Right ventricle myocardium superior (tissue), 1 donor: Measurements from ENCODE around the gene AARSD1. TPM values are rescaled to one million over a fixed set of nuclear protein-coding genes. Genes with fewer than 3 reads are reported as not detected.
"Not testable (repeated sequence)": the region's sequence is repeated elsewhere in the genome, so short reads cannot be mapped to it uniquely, and the experiment has no call there.

Source experiments
- ATAC-seq: fragments of 200-7000 bp; cut with Tn5 transposase; one replicate; pipeline ENCODE4 v1.9.1; 2020; ENCODE audit warnings: mild to moderate bottlenecking; ENCODE audit not compliant: poor library complexity
- DNase-seq: peaks from one replicate; pipeline ENCODE4 v3.0.0-alpha.2; 2020
- intact Hi-C: fragments of 100-400 bp; cut with DNase I; formaldehyde crosslinking; loops from one replicate; pipeline ENCODE4 v1.11.2; 2022
- total RNA-seq: library from RNA; stranded (reverse); fragmentation: NEBNext Ultra II Directional; extraction: Animal tissue kit (Norgen Biotek cat#: 25700); gene quantifications from one replicate; pipeline ENCODE4 v1.2.1, GENCODE V29; 2021
- donor health status: DM: no; HTN: yes; CAD: no; lungs with severe emphysema.

The AARSD1 gene
- total RNA-seq, 1 donor from 2014 or later: 30.6 TPM

DNA sequence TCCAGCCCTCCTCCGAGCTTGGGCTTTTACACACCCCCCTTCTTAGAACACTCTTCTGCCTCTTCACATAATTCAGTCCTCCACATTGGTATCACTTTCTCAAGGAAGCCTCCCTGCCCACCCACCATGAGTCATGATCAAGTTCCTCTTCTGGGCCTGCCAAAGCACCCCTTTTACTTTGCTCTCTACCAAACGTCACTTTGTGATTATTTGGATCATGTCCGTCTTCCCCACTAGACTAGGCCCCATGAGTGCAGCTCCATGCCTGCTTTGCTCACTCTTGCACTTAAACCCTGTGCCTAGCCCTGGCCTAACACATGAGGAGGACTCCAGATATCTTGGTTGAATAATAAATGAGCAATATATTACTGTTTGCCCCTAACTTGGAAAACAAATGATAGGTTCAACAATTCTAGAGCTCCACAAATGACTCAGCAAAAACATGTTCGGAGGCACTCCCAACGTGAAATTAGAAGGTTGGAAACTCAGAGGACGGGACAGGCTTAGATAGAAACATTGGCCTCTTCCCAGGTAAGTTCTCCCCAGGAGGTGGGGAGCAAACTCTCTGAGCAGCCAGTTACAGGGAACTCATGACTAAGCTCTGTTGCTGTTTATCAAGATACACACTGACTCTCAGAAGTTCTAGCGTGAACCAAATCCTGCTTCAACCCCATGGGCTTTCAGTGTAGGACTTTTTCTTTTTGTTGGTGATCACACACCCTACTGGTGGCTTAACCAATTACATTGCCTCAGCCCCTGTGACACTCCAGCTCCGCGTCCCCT, 35.3 kb downstream of the AARSD1 start:
- peak; percentile 94 for ATAC-seq
- no peak for DNase-seq

GRCh38 chr17:42924891-42925290, 39.4 kb downstream of the AARSD1 start:
- no peak for DNase-seq
- intact Hi-C loops: no loop called here
- ATAC-seq: no peak

More for the DNA sequence above, 35.3 kb downstream of the AARSD1 start:
- intact Hi-C loops: no loop called here

DNA sequence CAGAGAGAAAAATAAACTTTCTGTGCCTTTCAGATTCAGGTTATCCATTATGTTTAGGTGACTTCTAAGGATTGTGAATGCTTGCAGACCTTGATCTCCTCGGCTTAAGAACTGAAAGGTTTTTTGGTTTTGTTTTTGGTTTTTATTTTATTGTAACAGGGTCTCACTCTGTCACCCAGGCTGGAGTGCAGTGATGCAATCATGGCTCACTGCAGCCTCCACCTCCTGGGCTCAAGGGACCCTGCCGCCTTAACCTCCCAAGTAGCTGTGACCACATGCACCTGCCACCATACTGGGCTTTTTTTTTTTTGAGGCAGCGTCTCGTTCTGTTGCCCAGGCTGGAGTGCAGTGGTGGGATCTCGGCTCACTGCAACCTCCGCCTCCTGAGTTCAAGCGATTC, 40.8 kb downstream of the AARSD1 start:
- DNase-seq, intact Hi-C loops, ATAC-seq: not testable (repeated sequence)

DNA sequence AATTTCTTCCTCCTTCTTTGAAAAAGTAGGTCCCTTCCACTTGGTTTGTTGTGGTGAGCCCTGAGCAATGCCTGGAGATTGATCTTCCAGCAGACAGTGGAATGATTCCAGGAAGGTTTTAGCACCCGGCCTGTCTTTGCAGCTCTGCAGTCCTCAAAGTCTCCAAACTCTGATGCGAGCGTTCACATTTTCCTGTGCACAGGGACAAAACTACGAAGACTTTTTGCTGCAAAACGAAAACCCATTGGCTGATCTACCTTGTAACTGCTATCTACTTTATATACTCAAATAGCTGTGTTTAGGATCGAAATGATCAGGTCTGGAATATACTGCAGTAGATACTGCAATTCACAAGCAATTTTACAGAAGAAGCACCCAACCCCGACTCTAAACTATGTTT, 42.0 kb downstream of the AARSD1 start:
- intact Hi-C loops: no loop called here
- ATAC-seq: no peak

GRCh38 chr17:42920922-42921321, 43.3 kb downstream of the AARSD1 start:
- intact Hi-C loops: no loop called here
- ATAC-seq: no peak
- peak; percentile 58 for DNase-seq

More for the DNA sequence above, 42.0 kb downstream of the AARSD1 start:
- DNase-seq: no peak

DNA sequence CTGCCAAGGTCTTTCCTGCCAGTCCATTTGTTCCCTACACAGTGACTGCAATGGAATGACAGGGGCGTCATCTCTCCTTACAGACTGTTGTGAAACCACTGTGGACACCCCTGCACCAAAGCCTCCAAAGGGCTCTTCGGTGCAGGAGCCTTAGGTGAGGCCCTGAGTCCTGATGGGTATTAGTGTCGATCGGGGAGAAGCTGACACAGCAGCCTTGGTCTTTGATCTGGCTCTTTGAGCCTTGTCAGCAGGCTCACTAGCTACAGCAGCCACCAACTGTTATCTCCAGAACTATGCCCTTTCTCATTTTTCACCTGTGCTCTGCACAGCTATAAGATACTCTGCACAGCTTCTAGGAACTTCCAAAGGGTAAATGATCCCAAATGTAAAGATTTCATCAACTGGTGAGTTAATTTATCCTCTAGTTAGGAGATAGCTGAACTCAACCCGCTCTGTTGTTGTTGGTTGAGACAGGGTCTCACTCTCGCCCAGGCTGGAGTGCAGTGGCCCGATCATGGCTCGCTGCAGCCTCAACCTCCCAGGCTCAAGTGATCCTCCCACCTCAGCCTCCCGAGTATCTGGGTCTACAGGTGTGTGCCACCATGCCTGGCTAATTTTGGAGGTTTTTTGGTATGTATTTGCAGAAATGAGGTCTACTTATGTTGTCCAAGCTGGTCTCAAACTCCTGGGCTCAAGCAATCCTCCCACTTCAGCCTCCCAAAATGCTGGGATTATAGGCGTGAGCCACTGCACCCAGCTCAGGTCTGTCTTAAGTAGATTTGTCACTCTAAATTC, 44.0 kb downstream of the AARSD1 start:
- intact Hi-C loops: no loop called here
- no peak for ATAC-seq
- DNase-seq: no peak

DNA sequence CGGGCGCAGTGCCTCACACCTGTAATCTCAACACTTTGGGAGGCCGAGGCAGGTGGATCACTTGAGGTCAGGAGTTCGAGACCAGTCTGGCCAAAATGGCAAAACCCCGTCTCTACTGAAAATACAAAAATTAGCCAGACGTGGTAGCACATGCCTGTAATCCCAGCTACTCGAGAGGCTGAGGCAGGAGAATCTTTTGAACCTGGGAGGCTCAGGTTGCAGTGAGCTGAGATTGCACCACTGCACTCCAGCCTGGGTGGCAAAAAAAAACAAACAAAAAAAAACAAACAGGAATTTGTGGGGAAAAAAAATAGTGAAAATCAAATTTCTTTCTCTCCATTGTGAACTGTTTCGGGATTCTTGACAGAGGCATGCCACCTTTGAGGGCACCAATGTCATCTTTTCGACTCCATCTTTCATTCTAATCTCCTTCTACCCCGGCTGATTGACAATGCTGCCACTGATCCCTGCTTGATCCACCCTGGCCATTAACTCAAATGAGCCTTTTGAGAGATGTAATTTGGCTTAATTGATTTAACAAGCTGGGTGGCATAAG, 44.7 kb downstream of the AARSD1 start:
- intact Hi-C loops, ATAC-seq: not testable (repeated sequence)

GRCh38 chr17:42918902-42919521, 45.2 kb downstream of the AARSD1 start:
- intact Hi-C loops: no loop called here
- ATAC-seq (no peak), DNase-seq (no peak)

More for the DNA sequence above, 44.7 kb downstream of the AARSD1 start:
- not testable (repeated sequence) for DNase-seq

DNA sequence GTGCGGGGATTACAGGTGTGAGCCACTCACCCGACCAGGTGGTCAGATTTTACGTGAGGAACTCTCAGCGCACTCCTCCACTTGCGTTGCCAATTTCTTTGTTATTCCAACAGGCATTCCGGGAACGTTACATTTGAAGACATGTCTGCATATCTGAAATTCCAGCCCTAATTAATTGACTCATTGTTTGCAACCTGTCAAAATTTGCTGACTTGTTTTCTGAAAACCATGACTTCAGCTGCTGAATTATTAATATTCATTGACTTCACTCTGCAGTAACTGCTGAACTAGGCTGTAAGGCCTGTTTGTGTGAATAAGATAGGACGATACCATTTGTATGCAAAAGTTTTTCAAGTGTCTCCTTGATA, 47.0 kb downstream of the AARSD1 start:
- intact Hi-C loops: no loop called here

GRCh38 chr17:42916388-42917235, 47.6 kb downstream of the AARSD1 start:
- DNase-seq, intact Hi-C loops, ATAC-seq: not testable (repeated sequence)

More for the DNA sequence above, 47.0 kb downstream of the AARSD1 start:
- DNase-seq: no peak
- no peak for ATAC-seq

GRCh38 chr17:42915288-42915687, 49.0 kb downstream of the AARSD1 start:
- ATAC-seq, DNase-seq, intact Hi-C loops: not testable (repeated sequence)

- ATAC-seq: no peak
- intact Hi-C loops: no loop called here
- no peak for DNase-seq
Measured at GRCh38 chr17:42913981-42914617, 50.2 kb downstream of the AARSD1 start.

DNA sequence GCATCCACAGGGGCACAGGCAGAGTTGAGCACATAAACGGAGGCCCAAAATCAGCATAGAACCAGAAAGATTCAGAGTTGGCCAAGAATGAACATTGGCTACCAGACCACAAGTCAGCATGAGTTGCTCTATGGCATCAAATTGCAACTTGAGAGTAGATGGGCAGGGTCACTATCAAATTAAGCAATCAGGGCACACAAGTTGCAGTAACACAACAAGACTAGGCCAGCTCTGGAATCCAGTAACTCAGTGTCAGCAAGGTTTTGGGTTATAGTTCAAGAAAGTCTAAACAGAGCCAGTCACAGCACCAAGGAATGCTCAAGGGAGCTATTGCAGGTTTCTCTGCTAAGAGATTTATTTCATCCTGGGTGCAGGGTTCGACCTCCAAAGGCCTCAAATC, 50.7 kb downstream of the AARSD1 start:
- intact Hi-C loops: no loop called here
- ATAC-seq: no peak
- no peak for DNase-seq

DNA sequence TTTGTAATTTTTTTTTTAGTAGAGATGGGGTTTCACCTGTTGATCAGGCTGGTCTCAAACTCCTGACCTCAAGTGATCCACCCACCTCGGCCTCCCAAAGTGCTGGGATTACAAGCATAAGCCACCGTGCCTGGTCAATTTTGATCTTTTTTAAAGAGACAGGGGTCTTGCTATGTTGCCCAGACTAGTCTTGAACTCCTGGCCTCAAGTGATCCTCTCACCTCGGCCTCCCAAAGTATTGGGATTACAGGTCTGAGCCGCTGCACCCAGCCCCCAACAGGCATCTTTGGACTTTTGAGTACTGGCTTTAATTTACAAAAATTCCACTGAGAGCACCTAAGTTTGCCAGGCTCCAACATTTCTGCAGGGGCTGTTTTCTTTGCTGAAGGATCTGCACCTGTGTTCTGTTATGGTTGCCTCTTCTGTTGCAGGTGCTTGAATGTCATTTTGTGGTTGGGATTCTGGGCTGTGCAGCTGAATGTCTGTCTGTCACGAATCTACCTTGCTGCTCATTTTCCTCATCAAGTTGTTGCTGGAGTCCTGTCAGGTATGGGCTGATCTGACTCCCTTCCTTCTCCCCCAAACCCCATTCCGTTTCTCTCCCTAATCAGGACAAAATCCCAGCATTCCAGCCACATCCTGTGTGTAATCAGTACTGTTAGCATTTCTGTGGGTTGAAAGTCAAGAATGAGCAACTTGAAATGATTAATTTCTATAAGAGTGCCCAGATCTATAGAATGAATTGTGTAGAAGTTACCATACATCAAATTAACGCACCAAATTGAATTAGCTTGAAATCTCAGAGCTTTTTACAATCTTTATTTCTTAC, 55.2 kb downstream of the AARSD1 start:
- ATAC-seq (no peak), DNase-seq (no peak)
- intact Hi-C loops: no loop called here

DNA sequence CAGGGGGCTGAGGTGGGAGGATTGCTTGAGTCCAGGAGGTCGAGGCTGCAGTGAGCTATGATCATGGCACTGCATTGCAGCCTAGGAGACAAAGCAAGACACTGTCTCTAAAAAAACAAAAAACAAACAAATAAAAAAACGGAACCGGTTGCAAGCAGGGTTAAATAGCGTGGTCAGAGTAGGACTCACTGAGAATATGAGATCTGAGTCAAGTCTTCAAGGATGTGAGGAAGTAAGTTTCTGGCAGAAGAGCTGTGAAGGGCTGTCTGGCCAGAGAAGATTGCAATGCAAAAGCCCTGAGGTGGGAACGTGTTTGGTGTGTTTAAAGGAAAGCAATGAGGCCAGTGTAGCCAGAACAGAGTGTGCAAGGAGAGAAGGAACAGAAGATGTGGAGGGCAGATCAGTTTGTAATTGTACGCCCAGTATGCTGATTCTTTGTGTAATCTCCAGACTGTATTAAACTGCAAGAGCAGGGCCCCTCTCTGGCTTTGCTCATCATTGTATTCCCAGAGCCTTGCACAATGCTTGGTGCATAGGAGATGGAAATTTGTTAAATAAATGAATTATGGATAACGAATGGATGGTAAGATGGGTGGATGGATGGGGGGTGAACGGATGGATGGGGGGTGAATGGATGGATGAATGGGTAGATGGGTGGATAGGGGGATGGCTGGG, 57.3 kb downstream of the AARSD1 start:
- DNase-seq (no peak), ATAC-seq (no peak)
- intact Hi-C loops: no loop called here

GRCh38 chr17:42904110-42904469, 60.2 kb downstream of the AARSD1 start:
- ATAC-seq (no peak), DNase-seq (no peak)
- intact Hi-C loops: no loop called here
